GM12864 (cell line): ENCODE measurements around the gene RNASET2.

Experiments
- DNase-seq: peaks from one replicate; pipeline ENCODE4 v3.0.0-alpha.2; 2011; ENCODE audit warnings: low read depth
- H3K4me3 ChIP-seq: 2 replicates; pipeline ENCODE4 v1.5.1; 2011; ENCODE audit warnings: mild to moderate bottlenecking, low read depth, low read length, control low read depth
- TF ChIP-seq, protein P1 (sequence below): IDR thresholded peaks from 2 replicates; pipeline ENCODE4 v1.5.1; 2011; ENCODE audit warnings: low read depth, mild to moderate bottlenecking, moderate library complexity, low read length, control low read depth, inconsistent platforms; ENCODE audit errors: missing control alignments

RNASET2 gene

DNA sequence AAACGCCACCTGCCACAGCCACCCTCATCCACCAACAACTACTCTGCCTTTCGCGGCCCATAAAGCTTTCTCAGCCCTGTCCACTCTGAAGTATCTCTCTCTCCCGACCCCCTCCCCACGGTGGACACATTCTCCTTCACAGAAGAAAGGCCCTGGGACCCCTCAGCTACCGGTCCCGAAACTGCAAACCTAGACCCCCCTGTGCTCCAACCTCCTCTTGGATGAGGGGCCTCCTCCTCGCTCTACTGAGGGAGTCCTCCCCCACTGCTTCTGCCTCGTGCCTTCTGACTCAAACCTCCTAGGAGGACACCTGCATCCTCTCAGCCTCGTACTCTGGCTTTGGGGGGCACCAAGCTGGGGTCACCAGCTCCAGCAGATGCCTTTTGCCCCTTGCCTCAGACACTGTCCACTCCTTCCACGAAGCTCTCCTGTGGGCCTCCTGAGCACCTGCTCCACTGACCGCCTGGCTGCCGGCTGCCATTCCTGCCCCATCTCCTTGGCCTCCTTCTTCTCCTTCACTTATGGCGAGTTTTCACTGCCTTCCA, 24.9 kb downstream of the RNASET2 start:
- TF ChIP-seq, protein P1, sequence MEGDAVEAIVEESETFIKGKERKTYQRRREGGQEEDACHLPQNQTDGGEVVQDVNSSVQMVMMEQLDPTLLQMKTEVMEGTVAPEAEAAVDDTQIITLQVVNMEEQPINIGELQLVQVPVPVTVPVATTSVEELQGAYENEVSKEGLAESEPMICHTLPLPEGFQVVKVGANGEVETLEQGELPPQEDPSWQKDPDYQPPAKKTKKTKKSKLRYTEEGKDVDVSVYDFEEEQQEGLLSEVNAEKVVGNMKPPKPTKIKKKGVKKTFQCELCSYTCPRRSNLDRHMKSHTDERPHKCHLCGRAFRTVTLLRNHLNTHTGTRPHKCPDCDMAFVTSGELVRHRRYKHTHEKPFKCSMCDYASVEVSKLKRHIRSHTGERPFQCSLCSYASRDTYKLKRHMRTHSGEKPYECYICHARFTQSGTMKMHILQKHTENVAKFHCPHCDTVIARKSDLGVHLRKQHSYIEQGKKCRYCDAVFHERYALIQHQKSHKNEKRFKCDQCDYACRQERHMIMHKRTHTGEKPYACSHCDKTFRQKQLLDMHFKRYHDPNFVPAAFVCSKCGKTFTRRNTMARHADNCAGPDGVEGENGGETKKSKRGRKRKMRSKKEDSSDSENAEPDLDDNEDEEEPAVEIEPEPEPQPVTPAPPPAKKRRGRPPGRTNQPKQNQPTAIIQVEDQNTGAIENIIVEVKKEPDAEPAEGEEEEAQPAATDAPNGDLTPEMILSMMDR: no peak
- H3K4me3 ChIP-seq: no peak overlapping the region
- DNase-seq: no peak

DNA sequence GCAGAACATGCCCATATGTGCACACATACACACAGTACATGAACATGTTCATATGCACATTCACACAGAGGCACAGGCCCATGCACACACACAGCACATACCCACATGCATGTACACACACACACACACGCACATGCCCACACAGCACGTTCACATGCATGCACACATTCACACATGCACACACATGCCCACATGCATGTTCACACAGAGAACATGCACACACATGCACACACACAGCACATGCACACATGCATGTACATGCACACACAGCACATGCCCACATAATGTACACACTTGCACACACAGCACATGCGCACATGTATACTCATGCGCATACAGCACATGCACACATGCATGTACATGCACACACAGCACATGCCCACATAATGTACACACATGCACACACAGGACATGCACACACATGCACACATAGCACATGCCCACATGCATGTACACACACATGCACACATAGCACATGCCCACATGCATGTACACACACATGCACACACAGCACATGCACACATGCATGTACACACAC, 25.9 kb downstream of the RNASET2 start:
- TF ChIP-seq, protein P1: no peak
- no peak for DNase-seq
- H3K4me3 ChIP-seq: no peak overlapping the region

DNA sequence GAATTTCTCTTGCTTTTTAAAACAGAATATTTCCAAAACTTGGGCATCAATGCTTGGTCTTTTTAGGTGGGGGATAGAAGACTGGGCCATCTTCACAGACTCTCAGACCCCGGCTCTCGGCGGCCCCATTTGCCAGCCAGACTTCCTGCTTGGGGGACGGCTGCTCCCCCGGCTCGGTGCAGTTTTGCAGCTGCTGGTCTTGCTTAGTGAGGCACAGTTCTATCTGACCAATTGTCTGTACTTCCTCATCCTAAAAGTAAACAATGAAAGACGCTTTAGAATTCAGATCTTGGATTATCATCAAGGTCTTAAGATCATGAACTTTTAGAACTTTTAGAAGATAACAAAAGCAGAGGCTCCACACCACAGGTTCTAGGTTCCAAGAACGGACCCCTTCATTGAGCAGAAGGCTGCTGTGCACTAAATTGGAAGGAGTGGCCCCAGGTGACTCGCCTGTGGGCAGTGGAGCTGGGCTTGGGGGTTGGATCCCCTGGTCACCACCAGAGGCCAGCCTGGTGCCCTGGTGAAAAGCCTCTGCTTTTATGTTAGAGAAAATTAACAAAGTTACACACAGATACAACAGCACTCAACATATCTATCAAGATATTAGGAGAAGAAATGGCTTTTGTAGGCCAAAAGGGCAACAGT, 26.7 kb downstream of the RNASET2 start:
- DNase-seq: no peak
- H3K4me3 ChIP-seq: no peak overlapping the region
- TF ChIP-seq, protein P1: no peak

DNA sequence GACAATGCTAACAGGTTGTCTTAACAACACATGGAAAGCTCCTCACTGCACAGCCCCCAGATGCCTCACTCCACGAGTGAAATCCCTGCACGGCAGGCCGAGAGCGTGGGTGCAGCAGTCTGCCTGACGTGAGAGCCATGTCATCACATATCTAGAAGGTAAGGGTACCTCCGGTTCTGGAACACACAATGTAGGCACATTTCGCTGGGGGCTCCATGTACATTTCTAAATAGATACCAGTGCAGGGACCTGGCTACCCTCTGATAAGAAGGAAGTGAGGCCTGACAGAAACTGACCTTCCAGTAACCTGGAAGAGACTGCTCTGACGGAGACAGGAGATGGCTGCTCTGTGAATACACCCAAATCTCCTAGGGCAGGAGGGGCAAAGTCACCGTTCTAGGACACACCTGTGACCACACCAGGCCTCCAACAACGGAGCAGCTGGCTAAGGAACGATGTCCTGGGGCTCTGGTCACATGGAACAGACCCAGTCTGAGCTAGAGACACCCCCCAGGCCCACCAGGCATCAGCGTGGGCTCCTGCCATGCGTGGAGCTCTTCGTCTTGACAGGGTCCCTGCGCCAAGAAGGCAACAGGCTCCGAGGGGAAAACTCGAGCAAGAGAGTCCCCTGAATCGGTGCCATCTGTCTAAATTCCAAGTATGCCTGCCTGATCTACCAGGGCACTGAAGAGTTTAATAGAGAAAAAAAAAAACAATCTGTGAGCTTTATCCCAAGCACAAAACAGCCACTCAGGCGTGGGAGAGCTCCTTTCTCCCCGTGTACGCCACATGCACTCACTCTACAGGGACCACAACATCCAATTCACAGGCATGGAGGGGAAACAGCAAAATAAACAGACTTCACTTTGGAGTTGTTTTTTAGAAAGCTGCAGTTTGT, 27.5 kb downstream of the RNASET2 start:
- TF ChIP-seq, protein P1: no peak
- no peak for DNase-seq
- H3K4me3 ChIP-seq: no peak overlapping the region

DNA sequence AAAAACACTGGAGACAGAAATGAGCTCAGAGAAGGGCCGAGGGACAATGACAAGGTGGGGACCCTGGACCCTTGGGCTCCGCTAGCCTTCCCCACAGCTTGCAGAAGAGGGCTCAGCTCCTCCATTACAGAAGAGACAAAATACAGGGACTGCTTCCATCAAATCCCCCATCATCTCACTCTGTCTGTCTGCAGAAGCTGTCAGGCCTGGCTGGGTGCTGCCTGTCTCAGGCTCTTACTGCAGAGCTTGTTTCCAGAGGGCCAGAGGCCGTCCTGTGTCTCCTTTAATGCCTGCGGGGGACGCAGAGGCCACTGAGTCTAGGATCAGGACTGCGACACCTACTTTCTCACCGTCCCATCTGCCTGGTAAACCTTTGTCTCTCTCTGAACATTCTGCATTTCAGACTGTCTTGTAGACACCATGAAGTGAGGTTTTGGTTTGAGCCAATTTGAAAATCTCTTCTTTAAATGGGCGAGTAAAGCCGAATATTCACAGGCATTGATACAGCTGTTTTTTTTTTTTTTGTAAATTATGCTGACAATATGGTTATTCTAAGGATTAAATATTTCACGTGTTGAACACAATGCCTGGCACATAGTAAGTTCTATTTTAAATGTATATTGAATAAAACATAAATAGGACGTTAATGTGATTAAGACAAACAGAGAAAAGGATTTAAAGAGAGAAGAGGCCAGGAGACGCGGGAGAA, 28.3 kb downstream of the RNASET2 start:
- DNase-seq: no peak
- H3K4me3 ChIP-seq: no peak overlapping the region
- TF ChIP-seq, protein P1: no peak

DNA sequence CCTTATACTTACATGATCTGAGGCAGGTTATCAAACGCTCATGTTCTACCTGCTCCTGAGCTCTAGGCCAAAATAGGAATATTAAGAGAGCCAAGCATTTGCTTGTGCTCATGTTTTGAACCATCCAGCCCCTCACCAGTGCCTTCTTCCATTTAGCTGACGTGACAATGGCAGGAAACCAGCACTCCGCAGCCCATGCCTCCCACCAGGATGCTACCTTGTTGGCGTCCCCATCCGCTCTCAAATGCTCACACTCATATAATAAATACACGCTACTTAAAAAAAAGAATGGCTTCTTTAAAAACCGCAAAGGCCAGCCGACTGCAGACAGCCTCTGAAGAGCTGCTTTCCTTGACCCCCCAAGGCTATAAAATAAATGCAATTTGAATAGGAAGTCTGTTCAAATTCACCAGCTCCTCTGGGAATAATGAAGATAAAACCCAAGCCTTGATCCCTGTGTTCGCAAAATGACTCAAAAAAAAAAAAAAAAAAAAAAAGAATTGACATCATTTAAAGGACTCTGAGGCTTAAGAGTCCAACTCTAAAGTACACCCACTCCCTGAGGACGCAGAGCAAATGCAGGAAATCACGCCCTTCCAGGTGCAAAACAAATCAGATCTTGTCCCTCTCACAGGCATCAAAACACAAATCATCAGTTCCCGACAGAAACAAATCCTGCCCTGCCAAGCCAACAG, 29.0 kb downstream of the RNASET2 start:
- DNase-seq: no peak

More for the DNA sequence above, 29.0 kb downstream of the RNASET2 start:
- no peak overlapping the region for H3K4me3 ChIP-seq
- TF ChIP-seq, protein P1: no peak
